Keratinocyte (primary cell): ENCODE data around the gene THUMPD3. TPM values are rescaled to one million over a fixed set of nuclear protein-coding genes. Genes with fewer than 3 reads are reported as not detected.

Experiments used
- DNase-seq: peaks from one replicate; pipeline ENCODE4 v3.0.0-alpha.2; 2011; ENCODE audit warnings: low read depth, missing footprints, low spot score
- FAIRE-seq: peaks from 2 replicates; lab custom pipeline; 2011; peaks lifted over from hg19 to GRCh38; lab: Jason Lieb, UNC
- H2AFZ ChIP-seq: 2 replicates; pipeline ENCODE4 v1.6.0; 2012; ENCODE audit warnings: low read length, control low read depth, inconsistent platforms; ENCODE audit not compliant: control insufficient read depth
- H3K27ac ChIP-seq: 2 replicates; pipeline ENCODE4 v1.5.1; 2011; ENCODE audit warnings: low read length; ENCODE audit not compliant: control insufficient read depth, insufficient read depth
- H3K27me3 ChIP-seq: 3 replicates; pipeline ENCODE4 v1.6.0; 2011; ENCODE audit warnings: low read length; ENCODE audit not compliant: control insufficient read depth, insufficient read depth; ENCODE audit errors: extremely low read depth
- H3K36me3 ChIP-seq, 2 experiments: 2 replicates in 1 of 2; 3 replicates in 1 of 2; pipeline ENCODE4 v1.5.1; 2011; ENCODE audit warnings: low read length in 2 of 2, mild to moderate bottlenecking in 1 of 2; ENCODE audit not compliant: control insufficient read depth in 2 of 2, insufficient read depth in 2 of 2; ENCODE audit errors: extremely low read depth in 1 of 2
- H3K4me1 ChIP-seq: 3 replicates; pipeline ENCODE4 v1.5.1; 2011; ENCODE audit warnings: low read length; ENCODE audit not compliant: control insufficient read depth, insufficient read depth; ENCODE audit errors: extremely low read depth
- H3K4me2 ChIP-seq: 3 replicates; pipeline ENCODE4 v1.6.0; 2011; ENCODE audit warnings: low read depth, low read length; ENCODE audit not compliant: control insufficient read depth, insufficient read depth; ENCODE audit errors: extremely low read depth
- H3K4me3 ChIP-seq, 3 experiments: fragments of 200-600 bp in 1 of 3; sonication (generic) in 1 of 3; 2 replicates in 2 of 3; 3 replicates in 1 of 3; pipeline ENCODE4 v1.5.1; 2011 to 2016; ENCODE audit warnings: low read length in 3 of 3, mild to moderate bottlenecking in 3 of 3, control low read depth in 2 of 3, inconsistent platforms in 1 of 3, low read depth in 1 of 3, mixed read lengths in 1 of 3, mixed run types in 1 of 3, moderate library complexity in 1 of 3; ENCODE audit not compliant: control insufficient read depth in 2 of 3, insufficient read depth in 2 of 3; ENCODE audit errors: extremely low read depth in 1 of 3
- H3K79me2 ChIP-seq: 2 replicates; pipeline ENCODE4 v1.6.0; 2012; ENCODE audit warnings: low read length; ENCODE audit not compliant: control insufficient read depth, insufficient read depth
- H3K9ac ChIP-seq: 3 replicates; pipeline ENCODE4 v1.6.0; 2011; ENCODE audit warnings: low read length; ENCODE audit not compliant: control insufficient read depth, insufficient read depth; ENCODE audit errors: extremely low read depth
- H3K9me1 ChIP-seq: 3 replicates; pipeline ENCODE4 v1.6.0; 2011; ENCODE audit warnings: low read length; ENCODE audit not compliant: control insufficient read depth, insufficient read depth; ENCODE audit errors: extremely low read depth
- H3K9me3 ChIP-seq: 2 replicates; pipeline ENCODE4 v1.5.1; 2012; ENCODE audit warnings: low read depth, low read length; ENCODE audit not compliant: control insufficient read depth
- H4K20me1 ChIP-seq: 3 replicates; pipeline ENCODE4 v1.6.0; 2011; ENCODE audit warnings: low read length; ENCODE audit not compliant: control insufficient read depth, insufficient read depth; ENCODE audit errors: extremely low read depth
- CTCF ChIP-seq, 3 experiments: IDR thresholded peaks in 1 of 3; conservative IDR thresholded peaks in 1 of 3; optimal IDR thresholded peaks in 1 of 3; 2 replicates in 2 of 3; 3 replicates in 1 of 3; pipeline versions ENCODE3 to v1.5.1; 2011; ENCODE audit warnings: low read length in 3 of 3, mild to moderate bottlenecking in 3 of 3, moderate library complexity in 2 of 3, control low read depth in 1 of 3, inconsistent platforms in 1 of 3; ENCODE audit not compliant: insufficient read depth in 2 of 3; ENCODE audit errors: extremely low read depth in 1 of 3
- EZH2 ChIP-seq: IDR thresholded peaks from one replicate; pipeline ENCODE4 v1.6.1; 2012; ENCODE audit warnings: inconsistent platforms, mild to moderate bottlenecking, low read length, moderate library complexity
- dilution Hi-C: fragments of 300-500 bp; cut with MboI; formaldehyde crosslinking; loops from one replicate; pipeline ENCODE4 v1.7.0; 2020; ENCODE audit warnings: low sequenced_read_pairs; ENCODE audit not compliant: extremely low pct_ligation_motif_present
- polyA plus RNA-seq, 5 experiments: library from polyadenylated mRNA; depleted of rRNA in 3 of 5; stranded (reverse) in 3 of 5; stranded (forward) in 1 of 5; unstranded in 1 of 5; fragments of >200 nt; gene quantifications; 1 replicate in 1 of 5; 2 replicates in 3 of 5; 3 replicates in 1 of 5; pipeline versions ENCODE4 v1.2.1 to v1.2.3, GENCODE V29; 2011 to 2012; ENCODE audit warnings: missing spikeins in 2 of 5, low read depth in 1 of 5, low replicate concordance in 1 of 5

THUMPD3 gene
- polyA plus RNA-seq, 1 donor (not counting 4 experiments of a cell fraction or from before 2014, with no cell fraction given) = 59.8 TPM

GRCh38 chr3:9411302-9411701, 48.4 kb downstream of the THUMPD3 start:
- H3K9ac ChIP-seq = no peak overlapping the region
- H3K9me3 ChIP-seq = no peaks in the 10 kb centered on the region
- TF ChIP-seq CTCF (optimal IDR thresholded peaks at IDR 0.05 in 1 of 3, IDR thresholded peaks at IDR 0.05 in 1 of 3, conservative IDR thresholded peaks at IDR 0.05 in 1 of 3; ENCODE audit: extremely low read depth in 1 of 3, insufficient read depth in 2 of 3, low read length in 3 of 3) (no peak), EZH2 (no peak)
- no peak overlapping the region for H3K27ac ChIP-seq
- H3K4me2 ChIP-seq = no peak overlapping the region
- FAIRE-seq (no peak), DNase-seq (no peak)
- dilution Hi-C loops = no loop called here
- H3K36me3 ChIP-seq = no peaks in the 10 kb centered on the region
- peaks cover 22% of the 10 kb centered on the region for H3K4me1 ChIP-seq
- H3K9me1 ChIP-seq = no peaks in the 10 kb centered on the region
- H4K20me1 ChIP-seq = peaks cover 35% of the 10 kb centered on the region
- H3K4me3 ChIP-seq = no peak overlapping the region
- H3K27me3 ChIP-seq = no peaks in the 10 kb centered on the region
- H3K79me2 ChIP-seq = peaks cover 100% of the 10 kb centered on the region
- H2AFZ ChIP-seq = no peak overlapping the region

- Histone ChIP-seq H3K79me2 (peaks cover 99% of the 10 kb centered on the region), H3K4me3 (no peak overlapping the region), H3K9me1 (no peaks in the 10 kb centered on the region), H3K36me3 (no peaks in the 10 kb centered on the region), H3K4me2 (no peak overlapping the region), H3K9me3 (no peaks in the 10 kb centered on the region), H2AFZ (no peak overlapping the region), H3K9ac (no peak overlapping the region), H4K20me1 (peaks cover 32% of the 10 kb centered on the region), H3K27me3 (no peaks in the 10 kb centered on the region), H3K4me1 (peaks cover 26% of the 10 kb centered on the region), H3K27ac (no peak overlapping the region)
- dilution Hi-C loops = no loop called here
- no peak for DNase-seq
- no peak for FAIRE-seq
- TF ChIP-seq CTCF (optimal IDR thresholded peaks at IDR 0.05 in 1 of 3, IDR thresholded peaks at IDR 0.05 in 1 of 3, conservative IDR thresholded peaks at IDR 0.05 in 1 of 3; ENCODE audit: extremely low read depth in 1 of 3, insufficient read depth in 2 of 3, low read length in 3 of 3) = no peak
- TF ChIP-seq EZH2 = no peak
Measured at GRCh38 chr3:9412293-9412692, 49.4 kb downstream of the THUMPD3 start.
